Uterus (tissue), 4 donors: ENCODE results near the gene COL4A6. TPM values are rescaled to one million over a fixed set of nuclear protein-coding genes. Genes with fewer than 3 reads are reported as not detected.

Experiments
- DNase-seq, 2 donors: peaks; one replicate each; pipeline ENCODE4 v3.0.0-alpha.2; 2019 to 2020
- H3K27ac ChIP-seq, 2 donors: fragments of 200-600 bp; sonication (generic); 1 replicate in 1 of 2; 2 replicates in 1 of 2; pipeline ENCODE4 v1.5.1; 2016 to 2018
- H3K27me3 ChIP-seq, 2 donors: fragments of 200-600 bp; sonication (generic); one replicate each; pipeline ENCODE4 v1.5.1; 2018 to 2019; ENCODE audit warnings: control low read depth in 1 of 2
- H3K36me3 ChIP-seq, 2 donors: fragments of 200-600 bp; sonication (generic); one replicate each; pipeline ENCODE4 v1.5.1; 2019; ENCODE audit warnings: control low read depth in 1 of 2
- H3K4me1 ChIP-seq, 2 donors: fragments of 200-600 bp; sonication (generic); one replicate each; pipeline ENCODE4 v1.5.1; 2018 to 2019; ENCODE audit warnings: control low read depth in 1 of 2
- H3K4me3 ChIP-seq, 2 donors: fragments of 200-600 bp; sonication (generic); 1 replicate in 1 of 2; 2 replicates in 1 of 2; pipeline ENCODE4 v1.5.1; 2018 to 2019; ENCODE audit warnings: mild to moderate bottlenecking in 1 of 2
- H3K9me3 ChIP-seq, 2 donors: fragments of 200-600 bp; sonication (generic); one replicate each; pipeline ENCODE4 v1.5.1; 2019; ENCODE audit warnings: control low read depth in 1 of 2
- POLR2A ChIP-seq, 2 donors: fragments of 450-650 bp; IDR thresholded peaks; one replicate each; pipeline ENCODE4 v1.6.1; 2016; ENCODE audit warnings: antibody characterized with exemption in 2 of 2, mild to moderate bottlenecking in 1 of 2, moderate library complexity in 1 of 2
- intact Hi-C: fragments of 100-400 bp; cut with DNase I; formaldehyde crosslinking; loops from one replicate; pipeline ENCODE4 v1.15.1; 2023; ENCODE audit warnings: low total_unique reads
- total RNA-seq, 4 donors: library from RNA; depleted of rRNA in 3 of 4; stranded (reverse); fragments of >200 nt in 3 of 4; gene quantifications; one replicate each; pipeline versions ENCODE4 v1.1.0 to v1.2.4, GENCODE V29; 2014 to 2023
- TF ChIP-seq, protein P1 (sequence below), 4 experiments: fragments of 200-600 bp in 2 of 4; fragments of 450-650 bp in 2 of 4; sonication (generic) in 2 of 4; IDR thresholded peaks; one replicate each; pipeline ENCODE4 v1.5.1; 2016 to 2019; ENCODE audit warnings: antibody characterized with exemption in 4 of 4, mild to moderate bottlenecking in 2 of 4, moderate library complexity in 1 of 4
- donor health status: DM: yes; HTN: yes; CAD: no.

Gene COL4A6
- total RNA-seq, 4 donors from 2014 or later: 0.88 to 113 (median 42.9) TPM

DNA sequence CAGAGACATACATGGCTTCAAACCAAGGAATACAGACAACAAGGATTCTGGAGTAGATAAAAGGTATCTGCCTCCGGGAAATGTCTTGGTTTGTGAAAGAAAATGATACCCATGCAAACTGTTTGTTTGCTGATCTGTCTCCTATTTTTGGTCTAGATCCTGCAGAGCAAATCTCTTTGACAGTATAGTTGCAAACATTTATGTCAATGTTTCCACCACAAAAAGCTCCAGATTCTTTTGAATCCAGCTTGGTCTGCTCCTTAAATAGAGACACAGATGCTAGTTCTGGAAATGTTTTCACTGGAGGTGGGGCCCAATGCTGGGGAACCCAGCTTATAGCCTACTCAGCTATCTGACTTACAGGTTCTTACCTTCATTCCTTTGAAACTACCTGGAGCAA is 226.9 kb downstream of the COL4A6 start:
- Histone ChIP-seq H3K4me3 (no peak overlapping the region), H3K4me1 (no peaks in the 10 kb centered on the region), H3K36me3 (no peaks in the 10 kb centered on the region), H3K27ac (peak overlapping the region in 1 of 2 donors; percentile 61), H3K27me3 (no peaks in the 10 kb centered on the region), H3K9me3 (no peaks in the 10 kb centered on the region)
- no peak for DNase-seq
- TF ChIP-seq, protein P1, sequence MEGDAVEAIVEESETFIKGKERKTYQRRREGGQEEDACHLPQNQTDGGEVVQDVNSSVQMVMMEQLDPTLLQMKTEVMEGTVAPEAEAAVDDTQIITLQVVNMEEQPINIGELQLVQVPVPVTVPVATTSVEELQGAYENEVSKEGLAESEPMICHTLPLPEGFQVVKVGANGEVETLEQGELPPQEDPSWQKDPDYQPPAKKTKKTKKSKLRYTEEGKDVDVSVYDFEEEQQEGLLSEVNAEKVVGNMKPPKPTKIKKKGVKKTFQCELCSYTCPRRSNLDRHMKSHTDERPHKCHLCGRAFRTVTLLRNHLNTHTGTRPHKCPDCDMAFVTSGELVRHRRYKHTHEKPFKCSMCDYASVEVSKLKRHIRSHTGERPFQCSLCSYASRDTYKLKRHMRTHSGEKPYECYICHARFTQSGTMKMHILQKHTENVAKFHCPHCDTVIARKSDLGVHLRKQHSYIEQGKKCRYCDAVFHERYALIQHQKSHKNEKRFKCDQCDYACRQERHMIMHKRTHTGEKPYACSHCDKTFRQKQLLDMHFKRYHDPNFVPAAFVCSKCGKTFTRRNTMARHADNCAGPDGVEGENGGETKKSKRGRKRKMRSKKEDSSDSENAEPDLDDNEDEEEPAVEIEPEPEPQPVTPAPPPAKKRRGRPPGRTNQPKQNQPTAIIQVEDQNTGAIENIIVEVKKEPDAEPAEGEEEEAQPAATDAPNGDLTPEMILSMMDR (IDR thresholded peaks at IDR 0.05): no peak
- TF ChIP-seq POLR2A (IDR thresholded peaks at IDR 0.05): no peak
- intact Hi-C loops: no loop called here

DNA sequence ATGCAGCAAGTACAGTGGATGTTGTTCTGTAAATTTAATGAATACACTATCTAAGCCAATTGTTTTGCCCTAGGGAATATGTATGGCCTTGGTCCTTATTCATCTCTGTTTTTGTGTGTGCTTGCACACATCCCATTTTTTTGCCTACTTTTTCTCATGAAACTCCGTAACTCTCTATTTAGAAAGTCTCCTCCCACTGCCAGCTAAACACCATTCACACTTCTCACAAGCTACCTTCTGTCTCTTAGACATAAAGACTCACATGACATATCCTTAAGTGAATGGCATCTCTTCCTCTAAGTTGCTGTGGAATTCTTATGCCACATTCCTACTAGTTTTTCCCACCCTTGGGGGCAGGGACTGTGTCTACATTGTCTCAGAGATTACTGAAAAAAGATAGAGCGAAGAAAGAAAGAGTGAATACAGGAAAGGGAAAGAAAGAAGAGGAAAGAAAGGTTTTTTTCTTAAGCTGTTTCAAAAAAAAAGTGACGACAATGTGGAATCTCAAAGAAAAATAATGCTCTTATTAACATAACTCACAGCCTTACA is 229.1 kb downstream of the COL4A6 start:
- Histone ChIP-seq H3K36me3 (no peaks in the 10 kb centered on the region), H3K9me3 (no peaks in the 10 kb centered on the region), H3K4me3 (no peak overlapping the region), H3K27ac (peak overlapping the region; percentile 32 to 61), H3K4me1 (no peaks in the 10 kb centered on the region), H3K27me3 (no peaks in the 10 kb centered on the region)
- no peak for DNase-seq
- no peak for TF ChIP-seq POLR2A (IDR thresholded peaks at IDR 0.05)
- TF ChIP-seq, protein P1 (IDR thresholded peaks at IDR 0.05): no peak
- intact Hi-C loops: no loop called here

DNA sequence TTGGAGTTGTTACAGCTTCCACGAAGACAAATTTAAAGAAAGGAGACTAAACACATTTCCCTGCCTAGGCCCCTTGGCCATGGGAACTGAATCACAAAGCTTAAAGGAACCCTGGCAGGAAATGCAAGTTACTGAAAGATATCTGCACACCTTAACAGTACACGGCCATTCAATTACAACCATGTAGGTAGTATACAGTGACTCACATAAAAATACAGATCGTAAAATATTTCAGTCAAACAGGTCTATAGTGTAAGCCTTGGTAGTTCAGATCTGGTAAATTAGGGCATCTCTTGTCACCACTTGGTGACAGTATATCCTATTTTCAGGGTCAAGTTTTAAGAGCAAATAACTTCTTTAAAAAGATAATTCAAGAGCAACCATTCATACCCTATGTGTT is 234.7 kb downstream of the COL4A6 start:
- DNase-seq: no peak
- intact Hi-C loops: no loop called here
- no peak overlapping the region for H3K4me3 ChIP-seq
- H3K9me3 ChIP-seq: no peaks in the 10 kb centered on the region
- no peaks in the 10 kb centered on the region for H3K4me1 ChIP-seq
- no peaks in the 10 kb centered on the region for H3K27me3 ChIP-seq
- TF ChIP-seq, protein P1 (IDR thresholded peaks at IDR 0.05): no peak
- no peak for TF ChIP-seq POLR2A (IDR thresholded peaks at IDR 0.05)
- no peak overlapping the region for H3K27ac ChIP-seq
- no peaks in the 10 kb centered on the region for H3K36me3 ChIP-seq

DNA sequence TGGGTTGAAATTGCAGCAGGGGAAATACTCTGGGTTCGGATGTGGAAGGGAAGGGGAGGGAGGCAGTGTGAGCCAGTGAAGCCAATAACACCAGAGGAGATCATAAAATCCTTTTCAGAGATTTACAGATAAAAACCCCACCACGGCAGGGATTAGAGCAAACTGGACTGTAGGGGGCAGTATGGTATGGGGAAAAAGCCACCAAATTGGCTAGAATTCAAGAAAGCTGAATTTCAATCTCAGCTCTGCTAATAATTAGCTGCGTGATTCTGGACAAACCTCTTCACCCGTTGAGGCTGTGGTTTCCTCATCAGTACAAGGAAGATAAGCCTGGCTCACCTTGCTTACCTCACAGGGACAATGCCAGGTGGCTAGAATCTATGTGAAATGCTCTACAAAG is 238.5 kb downstream of the COL4A6 start:
- Histone ChIP-seq H3K27me3 (no peaks in the 10 kb centered on the region), H3K27ac (peak overlapping the region; percentile 42 to 71), H3K4me1 (no peaks in the 10 kb centered on the region), H3K9me3 (no peaks in the 10 kb centered on the region), H3K36me3 (no peaks in the 10 kb centered on the region), H3K4me3 (no peak overlapping the region)
- peak in 1 of 2 donors; percentile 44 for DNase-seq
- intact Hi-C loops: no loop called here
- no peak for TF ChIP-seq POLR2A (IDR thresholded peaks at IDR 0.05)
- TF ChIP-seq, protein P1 (IDR thresholded peaks at IDR 0.05): peak; percentile 31 to 48 (median 45)

DNA sequence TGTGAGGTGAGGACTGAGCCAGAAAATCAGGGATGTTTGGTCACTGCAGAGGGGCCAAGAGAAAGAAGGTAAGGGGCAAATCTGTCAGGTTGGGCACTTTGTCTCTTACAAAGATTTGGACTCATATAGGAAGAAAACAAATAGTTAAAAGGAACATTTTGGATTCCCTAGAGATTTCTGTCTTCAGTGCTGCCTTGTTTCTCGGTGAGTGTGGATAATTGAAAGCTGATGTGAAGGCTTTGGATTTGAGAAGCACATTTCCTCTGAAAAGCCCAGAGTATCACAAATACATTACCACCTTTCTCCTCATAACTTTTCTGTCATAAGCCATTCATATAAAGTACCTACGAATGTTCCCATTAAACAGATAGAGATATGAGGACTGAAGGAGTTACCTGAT is 239.2 kb downstream of the COL4A6 start:
- intact Hi-C loops: no loop called here
- Histone ChIP-seq H3K9me3 (no peaks in the 10 kb centered on the region), H3K4me3 (no peak overlapping the region), H3K4me1 (no peaks in the 10 kb centered on the region), H3K36me3 (no peaks in the 10 kb centered on the region), H3K27me3 (no peaks in the 10 kb centered on the region), H3K27ac (peak overlapping the region; percentile 42 to 71)
- no peak for TF ChIP-seq POLR2A (IDR thresholded peaks at IDR 0.05)
- TF ChIP-seq, protein P1 (IDR thresholded peaks at IDR 0.05): no peak
- no peak for DNase-seq
